22Rv1 (cell line): Measurements from ENCODE around the gene GOT1.

Source experiments
- H3K27ac ChIP-seq: fragments of 450-650 bp; 2 replicates; pipeline ENCODE4 v1.5.1; 2017
- ZFX ChIP-seq: fragments of 450-650 bp; IDR thresholded peaks from 2 replicates; pipeline ENCODE4 v1.6.1; 2017; ENCODE audit warnings: antibody characterized with exemption, borderline replicate concordance
- TF ChIP-seq, protein P1 (sequence below): fragments of 450-650 bp; IDR thresholded peaks from 2 replicates; pipeline ENCODE4 v1.5.1; 2017; ENCODE audit warnings: mild to moderate bottlenecking

GOT1 gene

DNA sequence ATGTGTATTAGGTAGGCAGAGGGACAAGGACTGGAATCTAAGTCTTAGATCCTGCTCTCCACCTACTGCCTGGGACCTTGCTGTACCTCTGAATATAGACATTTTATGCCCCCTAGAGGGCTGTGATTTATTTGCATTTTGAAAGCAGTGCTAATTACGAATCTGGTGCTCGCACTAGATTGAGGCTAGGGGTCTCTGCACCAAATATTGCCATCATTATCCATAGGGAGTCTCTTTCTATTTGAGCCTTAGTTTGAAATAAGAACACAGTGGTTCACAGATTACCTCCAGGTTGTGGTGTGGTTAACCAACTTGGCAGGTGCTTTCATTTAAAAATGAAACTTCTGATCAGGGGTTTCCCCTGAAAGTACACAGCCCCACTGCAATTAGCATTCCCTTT, 59.4 kb downstream of the GOT1 start:
- H3K27ac ChIP-seq = no peak overlapping the region
- no peak for TF ChIP-seq ZFX
- TF ChIP-seq, protein P1, sequence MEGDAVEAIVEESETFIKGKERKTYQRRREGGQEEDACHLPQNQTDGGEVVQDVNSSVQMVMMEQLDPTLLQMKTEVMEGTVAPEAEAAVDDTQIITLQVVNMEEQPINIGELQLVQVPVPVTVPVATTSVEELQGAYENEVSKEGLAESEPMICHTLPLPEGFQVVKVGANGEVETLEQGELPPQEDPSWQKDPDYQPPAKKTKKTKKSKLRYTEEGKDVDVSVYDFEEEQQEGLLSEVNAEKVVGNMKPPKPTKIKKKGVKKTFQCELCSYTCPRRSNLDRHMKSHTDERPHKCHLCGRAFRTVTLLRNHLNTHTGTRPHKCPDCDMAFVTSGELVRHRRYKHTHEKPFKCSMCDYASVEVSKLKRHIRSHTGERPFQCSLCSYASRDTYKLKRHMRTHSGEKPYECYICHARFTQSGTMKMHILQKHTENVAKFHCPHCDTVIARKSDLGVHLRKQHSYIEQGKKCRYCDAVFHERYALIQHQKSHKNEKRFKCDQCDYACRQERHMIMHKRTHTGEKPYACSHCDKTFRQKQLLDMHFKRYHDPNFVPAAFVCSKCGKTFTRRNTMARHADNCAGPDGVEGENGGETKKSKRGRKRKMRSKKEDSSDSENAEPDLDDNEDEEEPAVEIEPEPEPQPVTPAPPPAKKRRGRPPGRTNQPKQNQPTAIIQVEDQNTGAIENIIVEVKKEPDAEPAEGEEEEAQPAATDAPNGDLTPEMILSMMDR = peak; percentile 69

DNA sequence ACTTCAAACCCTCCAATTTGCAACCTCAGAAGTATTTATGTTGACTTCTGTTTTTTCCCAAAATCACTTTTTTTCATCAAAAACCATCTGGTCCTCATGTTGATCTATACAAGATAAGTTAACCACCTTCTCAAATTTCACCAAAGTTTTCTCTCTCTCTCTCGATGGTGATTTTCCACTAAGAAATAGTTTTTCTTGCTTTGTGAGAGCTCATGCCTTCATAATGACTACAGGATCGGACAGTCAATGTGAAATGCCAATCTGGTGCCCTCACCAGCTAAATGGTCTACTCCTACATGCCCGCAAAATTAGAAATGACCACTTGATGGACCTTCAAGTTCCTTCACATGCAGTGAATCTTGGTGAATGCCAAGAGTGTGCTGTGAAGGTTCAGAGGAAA, 60.9 kb downstream of the GOT1 start:
- TF ChIP-seq, protein P1 = no peak
- no peak for TF ChIP-seq ZFX
- H3K27ac ChIP-seq = no peak overlapping the region

GRCh38 chr10:99369126-99369525, 61.3 kb downstream of the GOT1 start:
- TF ChIP-seq ZFX = no peak
- TF ChIP-seq, protein P1 = no peak
- H3K27ac ChIP-seq = no peak overlapping the region

DNA sequence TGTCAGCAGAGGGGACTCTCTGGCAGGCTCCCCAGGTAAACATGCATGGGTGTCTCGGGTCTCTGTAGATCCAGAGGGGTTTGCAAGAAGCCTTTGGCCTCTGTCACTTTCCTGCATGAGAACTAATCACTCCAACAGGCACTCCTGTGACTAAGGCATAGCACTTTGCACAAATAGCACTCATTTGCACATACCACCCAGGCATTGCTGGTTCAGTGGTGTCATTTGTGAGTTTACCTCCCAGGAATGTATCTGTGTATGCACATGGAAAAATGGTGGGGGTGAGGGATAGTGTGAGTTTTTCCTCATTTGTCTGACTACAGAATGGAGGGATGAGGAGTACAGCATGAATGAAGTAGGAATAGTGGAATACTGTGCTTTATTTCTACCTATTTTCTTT, 61.8 kb downstream of the GOT1 start:
- H3K27ac ChIP-seq = no peak overlapping the region

GRCh38 chr10:99366666-99367065, 63.8 kb downstream of the GOT1 start:
- H3K27ac ChIP-seq = no peak overlapping the region
- TF ChIP-seq ZFX = no peak
- TF ChIP-seq, protein P1 = no peak

More for the DNA sequence above, 61.8 kb downstream of the GOT1 start:
- no peak for TF ChIP-seq ZFX
- TF ChIP-seq, protein P1 = no peak

GRCh38 chr10:99365736-99366135, 64.7 kb downstream of the GOT1 start:
- TF ChIP-seq, protein P1 = no peak
- no peak for TF ChIP-seq ZFX
- H3K27ac ChIP-seq = no peak overlapping the region

DNA sequence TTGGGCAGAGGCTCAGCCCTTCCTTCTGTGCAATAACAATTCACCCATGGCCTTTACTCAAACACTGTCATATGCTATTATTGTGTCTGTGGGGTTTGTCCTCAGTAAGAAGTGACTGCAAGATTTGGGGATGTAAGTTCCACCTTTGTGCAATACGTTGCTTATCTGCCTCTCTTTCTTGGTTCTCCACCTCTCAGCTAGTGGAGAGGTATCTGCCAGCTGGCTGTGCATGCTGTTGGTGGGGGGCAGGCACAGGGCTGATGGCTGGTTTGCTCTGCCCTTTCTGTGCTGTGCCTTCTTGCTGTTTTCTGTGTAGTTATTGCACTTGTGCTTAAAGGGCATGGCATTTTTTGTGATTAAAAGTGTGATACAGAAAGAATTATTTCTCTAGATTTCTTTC, 65.1 kb downstream of the GOT1 start:
- TF ChIP-seq, protein P1 = no peak
- no peak for TF ChIP-seq ZFX
- no peak overlapping the region for H3K27ac ChIP-seq
